Stomach (tissue), 4 donors: Measurements from ENCODE around the gene VRK3.

Source experiments
- EP300 ChIP-seq: sonication (generic); formaldehyde crosslinking; IDR thresholded peaks from one replicate; pipeline ENCODE4 v1.6.1; 2017; ENCODE audit warnings: antibody characterized with exemption
- POLR2A ChIP-seq, 4 donors: fragments of 450-650 bp; IDR thresholded peaks; one replicate each; pipeline ENCODE4 v1.6.1; 2016; ENCODE audit warnings: antibody characterized with exemption in 4 of 4, control low read depth in 2 of 4, mild to moderate bottlenecking in 1 of 4, moderate library complexity in 1 of 4
- TF ChIP-seq, protein P1 (sequence below), 7 experiments: fragments of 450-650 bp in 4 of 7; fragments of 200-600 bp in 3 of 7; sonication (generic) in 3 of 7; IDR thresholded peaks; one replicate each; pipeline ENCODE4 v1.5.1; 2016 to 2019; ENCODE audit warnings: antibody characterized with exemption in 7 of 7, control low read depth in 2 of 7, mild to moderate bottlenecking in 1 of 7

DNA sequence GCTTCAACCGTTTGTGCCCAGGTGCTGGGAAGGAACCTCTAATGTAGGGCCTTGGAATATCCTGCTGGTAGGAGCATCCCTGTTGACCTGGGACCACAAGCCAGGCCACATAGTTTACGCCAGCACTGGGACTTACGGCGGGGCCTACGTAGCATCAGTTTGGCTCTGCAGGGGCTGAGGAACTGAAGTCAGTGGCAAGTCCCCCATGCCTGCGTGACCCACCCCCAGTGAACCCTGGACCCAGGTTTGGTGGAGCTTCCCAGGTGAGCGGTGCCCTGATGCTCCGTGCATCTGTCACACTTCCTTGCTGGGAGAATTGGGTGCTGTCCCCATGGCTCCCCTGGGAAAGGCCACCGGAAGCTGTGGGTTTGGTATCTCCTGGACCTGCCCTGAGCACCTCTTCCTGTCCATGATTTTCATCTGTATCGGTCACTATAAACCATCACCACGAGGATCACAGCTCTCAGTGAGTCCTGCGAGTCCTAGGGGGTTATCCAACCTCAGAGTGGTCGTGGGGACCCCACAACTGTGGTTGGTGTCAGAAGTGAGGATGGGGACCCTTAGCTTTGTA lies 74.1 kb downstream of the VRK3 start:
- TF ChIP-seq, protein P1, sequence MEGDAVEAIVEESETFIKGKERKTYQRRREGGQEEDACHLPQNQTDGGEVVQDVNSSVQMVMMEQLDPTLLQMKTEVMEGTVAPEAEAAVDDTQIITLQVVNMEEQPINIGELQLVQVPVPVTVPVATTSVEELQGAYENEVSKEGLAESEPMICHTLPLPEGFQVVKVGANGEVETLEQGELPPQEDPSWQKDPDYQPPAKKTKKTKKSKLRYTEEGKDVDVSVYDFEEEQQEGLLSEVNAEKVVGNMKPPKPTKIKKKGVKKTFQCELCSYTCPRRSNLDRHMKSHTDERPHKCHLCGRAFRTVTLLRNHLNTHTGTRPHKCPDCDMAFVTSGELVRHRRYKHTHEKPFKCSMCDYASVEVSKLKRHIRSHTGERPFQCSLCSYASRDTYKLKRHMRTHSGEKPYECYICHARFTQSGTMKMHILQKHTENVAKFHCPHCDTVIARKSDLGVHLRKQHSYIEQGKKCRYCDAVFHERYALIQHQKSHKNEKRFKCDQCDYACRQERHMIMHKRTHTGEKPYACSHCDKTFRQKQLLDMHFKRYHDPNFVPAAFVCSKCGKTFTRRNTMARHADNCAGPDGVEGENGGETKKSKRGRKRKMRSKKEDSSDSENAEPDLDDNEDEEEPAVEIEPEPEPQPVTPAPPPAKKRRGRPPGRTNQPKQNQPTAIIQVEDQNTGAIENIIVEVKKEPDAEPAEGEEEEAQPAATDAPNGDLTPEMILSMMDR (IDR thresholded peaks at IDR 0.05) = no peak
- TF ChIP-seq POLR2A (IDR thresholded peaks at IDR 0.05) (no peak), EP300 (no peak)
